ENCODE results near the gene RNASE7.
A peak's percentile ranks its signal among the peaks of the same experiment; 100 is the strongest.

Gene RNASE7

GRCh38 chr14:21068521-21069387 is 26.6 kb downstream of the RNASE7 start:
- DNase-seq (ENCODE audit: low read depth in 3 of 3) = peak in 1 of 3 experiments; percentile 31

- no peak for DNase-seq (ENCODE audit: low read depth in 3 of 3)
Observed at GRCh38 chr14:21069388-21070082, 27.4 kb downstream of the RNASE7 start.

GRCh38 chr14:21070083-21070609 is 28.0 kb downstream of the RNASE7 start, which contains the start of gene ARHGEF40:
TSS of gene ARHGEF40 (plus strand) at chr14:21070304. CDS start at chr14:21070397, 93 bp downstream.
- peak in 1 of 3 experiments; percentile 21 for DNase-seq (ENCODE audit: low read depth in 3 of 3)

GRCh38 chr14:21070610-21071224 is 28.6 kb downstream of the RNASE7 start:
- DNase-seq (ENCODE audit: low read depth in 3 of 3) = no peak

- peak in 1 of 3 experiments; percentile 57 for DNase-seq (ENCODE audit: low read depth in 3 of 3)
Observed at GRCh38 chr14:21071225-21072030, 29.3 kb downstream of the RNASE7 start.

- no peak for DNase-seq (ENCODE audit: low read depth in 3 of 3)
Observed at GRCh38 chr14:21072031-21072473, 29.9 kb downstream of the RNASE7 start.

GRCh38 chr14:21072781-21073339 is 30.7 kb downstream of the RNASE7 start:
- no peak for DNase-seq (ENCODE audit: low read depth in 3 of 3)

GRCh38 chr14:21073921-21074320 is 31.8 kb downstream of the RNASE7 start:
- no peak for DNase-seq (ENCODE audit: low read depth in 3 of 3)

- DNase-seq (ENCODE audit: low read depth in 3 of 3) = no peak
Observed at GRCh38 chr14:21074398-21075272, 32.5 kb downstream of the RNASE7 start.

- no peak for DNase-seq (ENCODE audit: low read depth in 3 of 3)
Observed at GRCh38 chr14:21075719-21076437, 33.7 kb downstream of the RNASE7 start.

GRCh38 chr14:21077672-21078071 is 35.5 kb downstream of the RNASE7 start:
- no peak for DNase-seq (ENCODE audit: low read depth in 3 of 3)

GRCh38 chr14:21078287-21078686 is 36.1 kb downstream of the RNASE7 start:
- no peak for DNase-seq (ENCODE audit: low read depth in 3 of 3)

GRCh38 chr14:21078726-21079125 is 36.6 kb downstream of the RNASE7 start:
- no peak for DNase-seq (ENCODE audit: low read depth in 3 of 3)

GRCh38 chr14:21081521-21082142 is 39.5 kb downstream of the RNASE7 start:
- DNase-seq (ENCODE audit: low read depth in 3 of 3) = no peak

- no peak for DNase-seq (ENCODE audit: low read depth in 3 of 3)
Observed at GRCh38 chr14:21083565-21084325, 41.6 kb downstream of the RNASE7 start.

GRCh38 chr14:21084396-21084795 is 42.2 kb downstream of the RNASE7 start:
- no peak for DNase-seq (ENCODE audit: low read depth in 3 of 3)

GRCh38 chr14:21084998-21085853 is 43.1 kb downstream of the RNASE7 start:
- DNase-seq (ENCODE audit: low read depth in 3 of 3) = no peak
